VCaP (cell line): Measurements from ENCODE around the gene C6orf118.

Experiments used
- H3K27ac ChIP-seq: fragments of 450-650 bp; 2 replicates; pipeline ENCODE4 v1.5.1; 2017
- TF ChIP-seq, protein P1 (sequence below): fragments of 450-650 bp; conservative IDR thresholded peaks from 2 replicates; pipeline ENCODE4 v1.5.1; 2017; ENCODE audit warnings: mild to moderate bottlenecking, moderate library complexity

C6orf118 gene

DNA sequence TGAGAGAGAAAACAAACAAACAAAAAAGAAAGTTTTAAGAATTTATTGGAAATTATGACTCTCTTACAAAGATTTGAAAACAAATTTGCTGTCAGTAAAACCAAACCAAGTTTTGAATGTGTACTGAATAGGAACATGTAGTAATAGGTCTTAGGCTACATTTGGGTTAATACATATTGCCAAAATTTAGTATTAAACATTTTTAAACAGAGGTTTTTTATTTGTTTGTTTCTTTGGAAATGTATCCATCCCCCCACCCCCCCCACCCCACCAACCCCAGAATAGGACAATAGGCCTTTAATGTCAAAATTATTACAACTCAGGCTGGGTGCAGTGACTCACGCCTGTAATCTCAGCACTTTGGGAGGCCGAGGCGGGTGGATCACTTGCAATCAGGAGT lies 2.5 kb downstream of the C6orf118 start:
- TF ChIP-seq, protein P1, sequence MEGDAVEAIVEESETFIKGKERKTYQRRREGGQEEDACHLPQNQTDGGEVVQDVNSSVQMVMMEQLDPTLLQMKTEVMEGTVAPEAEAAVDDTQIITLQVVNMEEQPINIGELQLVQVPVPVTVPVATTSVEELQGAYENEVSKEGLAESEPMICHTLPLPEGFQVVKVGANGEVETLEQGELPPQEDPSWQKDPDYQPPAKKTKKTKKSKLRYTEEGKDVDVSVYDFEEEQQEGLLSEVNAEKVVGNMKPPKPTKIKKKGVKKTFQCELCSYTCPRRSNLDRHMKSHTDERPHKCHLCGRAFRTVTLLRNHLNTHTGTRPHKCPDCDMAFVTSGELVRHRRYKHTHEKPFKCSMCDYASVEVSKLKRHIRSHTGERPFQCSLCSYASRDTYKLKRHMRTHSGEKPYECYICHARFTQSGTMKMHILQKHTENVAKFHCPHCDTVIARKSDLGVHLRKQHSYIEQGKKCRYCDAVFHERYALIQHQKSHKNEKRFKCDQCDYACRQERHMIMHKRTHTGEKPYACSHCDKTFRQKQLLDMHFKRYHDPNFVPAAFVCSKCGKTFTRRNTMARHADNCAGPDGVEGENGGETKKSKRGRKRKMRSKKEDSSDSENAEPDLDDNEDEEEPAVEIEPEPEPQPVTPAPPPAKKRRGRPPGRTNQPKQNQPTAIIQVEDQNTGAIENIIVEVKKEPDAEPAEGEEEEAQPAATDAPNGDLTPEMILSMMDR, result no peak
- no peak overlapping the region for H3K27ac ChIP-seq

DNA sequence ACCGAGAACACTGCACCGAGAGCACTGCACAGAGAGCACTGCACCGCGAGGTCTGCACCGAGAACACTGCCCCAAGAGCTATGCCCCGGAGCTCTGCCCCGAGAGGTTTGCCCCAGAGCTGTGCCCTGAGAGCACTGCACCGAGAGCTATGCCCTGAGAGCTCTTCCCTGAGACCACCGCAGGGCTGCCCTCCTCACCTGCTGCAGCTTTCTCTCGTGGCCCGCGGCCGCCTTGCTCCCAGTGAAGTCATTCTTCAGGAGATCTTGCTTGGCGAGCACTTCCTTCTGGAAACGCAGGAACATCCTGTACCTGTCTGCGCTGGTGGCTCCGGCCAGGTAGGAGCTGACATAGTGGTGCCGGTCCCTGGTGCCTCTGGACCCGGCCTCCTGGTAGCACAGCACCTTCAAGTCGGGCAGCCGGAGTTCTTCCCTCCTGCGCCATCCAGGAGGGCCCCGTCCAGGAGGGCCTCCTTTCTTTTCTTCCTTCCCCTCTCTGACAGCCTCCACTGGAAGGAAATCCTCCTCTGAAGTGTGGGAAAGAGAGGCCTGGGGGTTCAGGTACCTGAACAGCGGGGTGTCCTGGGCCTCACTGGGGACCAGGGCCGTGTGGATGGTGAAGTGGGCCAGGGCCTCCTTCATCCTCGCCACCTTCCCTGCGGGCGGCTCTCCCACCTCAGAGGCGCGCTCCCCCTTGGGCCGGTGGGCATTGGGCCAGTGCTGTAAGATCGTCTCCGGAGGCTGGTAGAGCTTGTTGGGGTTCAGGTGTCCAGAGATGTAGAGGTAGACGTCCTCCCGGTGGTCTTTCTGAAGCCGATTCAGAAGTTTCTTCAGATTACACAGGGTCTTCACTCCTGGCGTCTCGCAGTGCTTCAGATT lies 7.8 kb downstream of the C6orf118 start:
- TF ChIP-seq, protein P1, result no peak
- H3K27ac ChIP-seq, result no peak overlapping the region

DNA sequence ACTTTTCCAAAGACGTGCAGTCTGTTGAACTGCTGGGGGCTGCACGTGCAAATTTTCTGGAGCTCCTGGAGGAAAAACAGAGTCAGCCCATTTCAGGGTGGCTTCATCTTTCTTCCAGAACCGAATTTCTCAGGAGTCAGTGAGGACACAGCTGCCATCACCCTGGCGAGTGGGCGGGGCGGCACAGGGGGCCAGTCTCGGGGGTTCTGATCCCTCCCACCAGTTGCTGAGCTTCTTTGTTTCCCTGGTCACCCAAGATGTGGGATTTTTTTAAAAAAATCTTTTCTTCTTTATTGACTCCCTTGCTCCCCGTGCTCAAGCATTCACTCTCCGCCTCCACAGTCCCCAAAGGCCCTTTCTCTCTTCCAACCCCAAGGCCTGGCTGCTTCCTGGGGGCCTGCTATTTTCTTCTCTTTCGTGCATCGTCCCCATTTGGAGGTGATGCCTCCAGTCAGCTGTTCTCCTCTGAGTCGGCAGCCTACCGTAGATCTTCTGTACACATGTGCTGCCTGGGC lies 8.9 kb downstream of the C6orf118 start:
- TF ChIP-seq, protein P1, result no peak
- H3K27ac ChIP-seq, result no peak overlapping the region

DNA sequence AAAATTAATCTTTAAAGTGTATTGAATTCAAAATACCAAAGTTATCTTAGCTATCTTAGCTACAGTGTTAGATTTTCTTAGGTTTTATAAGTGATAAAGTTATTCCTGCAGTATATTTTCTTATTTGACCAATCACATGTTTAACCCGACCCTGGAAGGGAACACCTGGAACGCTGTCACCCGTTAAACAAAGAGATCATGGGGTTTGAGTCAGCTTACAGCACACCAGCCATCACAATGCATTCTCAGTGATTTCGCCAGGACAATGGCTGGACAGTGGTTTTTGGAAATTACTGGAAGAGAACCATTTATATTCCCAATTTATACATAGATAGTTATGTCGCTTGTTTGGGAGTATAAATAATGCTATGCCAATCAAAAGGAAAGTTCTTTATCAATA lies 10.5 kb downstream of the C6orf118 start:
- TF ChIP-seq, protein P1, result no peak
- H3K27ac ChIP-seq, result no peak overlapping the region

DNA sequence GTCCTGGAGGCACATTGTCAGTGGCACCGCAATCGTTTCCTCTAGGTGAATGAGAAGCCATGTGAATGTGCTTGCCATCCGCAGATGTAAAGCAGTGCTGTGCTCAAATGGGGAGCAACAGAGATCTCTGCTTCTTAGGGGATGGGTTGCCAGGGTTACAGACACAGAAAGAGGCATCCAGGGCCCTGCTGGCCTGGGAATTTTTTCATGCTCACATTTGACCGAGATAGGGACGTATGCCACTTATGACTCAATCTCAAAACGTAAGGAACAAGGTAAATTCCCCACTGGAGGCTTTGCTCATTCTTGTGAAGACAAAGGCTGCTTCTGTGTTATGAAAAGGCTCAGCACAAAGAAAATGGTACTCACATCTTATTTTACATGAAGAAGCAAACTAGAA lies 11.0 kb downstream of the C6orf118 start:
- TF ChIP-seq, protein P1, result no peak
- no peak overlapping the region for H3K27ac ChIP-seq

DNA sequence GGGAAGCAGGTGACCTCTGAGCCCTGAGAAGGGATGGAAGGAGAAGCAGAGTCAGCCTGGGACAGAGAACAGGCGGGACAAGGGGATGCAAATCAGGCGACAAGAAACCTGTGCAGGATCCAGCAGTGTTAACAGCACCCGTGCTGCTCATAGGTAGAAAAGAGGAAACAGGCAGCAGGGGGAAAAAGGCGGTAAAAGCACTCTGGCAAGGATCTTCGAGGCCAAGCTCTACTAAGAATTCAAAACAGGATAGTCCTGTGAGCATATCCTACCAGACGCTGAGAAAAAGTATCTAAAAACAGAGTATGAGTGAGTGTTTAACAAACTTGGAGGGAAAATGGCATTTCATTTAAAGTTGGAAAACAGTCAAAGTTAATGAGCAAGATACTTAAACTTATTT lies 16.7 kb downstream of the C6orf118 start:
- no peak overlapping the region for H3K27ac ChIP-seq
- TF ChIP-seq, protein P1, result no peak

DNA sequence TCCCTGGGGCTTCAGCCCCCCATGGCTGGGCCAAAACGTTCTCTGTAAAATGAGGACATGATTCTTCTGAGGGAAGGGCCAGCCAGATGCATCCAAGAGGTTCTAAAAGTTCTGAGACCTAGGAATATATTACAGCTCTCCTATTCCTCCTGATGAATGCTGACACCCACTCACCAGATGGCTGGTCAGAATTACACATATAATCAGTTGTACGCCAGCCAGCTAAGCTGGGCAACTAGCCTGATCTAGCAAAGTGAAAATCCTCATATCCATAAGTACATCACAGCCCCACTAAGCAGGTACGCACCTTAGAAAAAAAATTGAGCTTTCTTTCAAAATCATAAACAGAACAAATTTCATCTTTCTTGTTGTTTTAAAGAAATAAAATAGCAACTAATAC lies 34.8 kb downstream of the C6orf118 start:
- TF ChIP-seq, protein P1, result no peak

More for the DNA sequence above, 34.8 kb downstream of the C6orf118 start:
- no peak overlapping the region for H3K27ac ChIP-seq
